ENCODE results near the gene COA7.

The COA7 gene

GRCh38 chr1:52635321-52636089, 62.6 kb downstream of the COA7 start:
- no peak for DNase-seq (ENCODE audit: low spot score)

All from left forelimb (tissue), 1 donor.